Measurements from ENCODE around the gene GNRH2. TPM values are rescaled to one million over a fixed set of nuclear protein-coding genes. Genes with fewer than 3 reads are reported as not detected.

The GNRH2 gene
- total and polyA plus RNA-seq, 2 of the 8 experiments (the other 6 are each of a cell fraction or from before 2014, with no cell fraction given), result 0.09 to 0.82 TPM

DNA sequence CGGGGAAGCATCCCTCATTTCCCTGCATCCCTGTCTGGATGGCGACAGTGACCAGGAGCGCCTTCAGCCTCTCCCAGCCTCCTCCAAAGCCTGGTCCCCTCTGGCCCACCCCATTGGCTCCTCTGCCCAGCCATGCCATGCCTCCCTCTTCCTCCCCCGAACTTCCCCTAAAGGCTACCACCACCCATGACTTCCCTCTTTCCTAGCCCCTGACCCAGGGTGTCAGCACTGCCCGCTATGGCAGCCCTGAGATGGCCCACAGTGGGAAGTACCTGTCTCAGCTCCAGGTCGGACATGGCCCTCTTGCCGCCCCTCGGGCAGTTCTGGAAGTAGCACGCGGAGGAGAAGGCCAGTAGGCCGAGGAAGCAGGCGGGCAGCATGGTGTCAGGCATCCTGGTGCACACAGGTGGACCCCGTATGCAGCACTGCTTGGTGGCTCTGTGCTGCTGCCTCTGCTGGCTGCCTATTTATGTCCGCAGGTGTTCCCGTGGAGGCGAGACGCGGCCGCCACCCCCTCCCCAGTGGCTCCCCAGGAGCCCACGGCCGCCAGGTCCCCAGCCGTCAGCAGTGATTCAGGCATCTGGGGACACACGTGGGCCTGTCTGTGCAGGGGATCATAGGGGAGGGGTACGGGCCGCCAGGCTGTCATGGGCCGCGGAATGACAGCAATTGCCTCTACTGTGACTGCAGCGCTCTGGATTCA lies 41.0 kb downstream of the GNRH2 start, which contains the start of gene AVP:
Gene AVP (minus strand): TSS at position 442 of the 703 bp plus-strand sequence. CDS start 50 bp downstream, at position 392.
- H4K5ac ChIP-seq (ENCODE audit: insufficient read length, low read depth, low read length), result no peak within 1 kb of the TSS
- no peak within 1 kb of the TSS for H3K14ac ChIP-seq (ENCODE audit: insufficient read length)
- no peak within 1 kb of the TSS for H2BK20ac ChIP-seq (ENCODE audit: low read length)
- FAIRE-seq, result no peak
- H2BK12ac ChIP-seq (ENCODE audit: low read depth, low read length), result peak within 1 kb of the TSS; percentile 77; the same call in 1 of the 2 replicates
- WGBS, 2 experiments (ENCODE audit: extremely low coverage in 1 of 2, insufficient coverage in 1 of 2, insufficient read length in 1 of 2, insufficient replicate concordance in 2 of 2, low coverage in 1 of 2, low lambda C conversion rate in 2 of 2, missing lambda C conversion rate in 1 of 2), result 88% methylated on average over 17 of the region's 28 CpGs; no CpG with 5 or more reads in 1 of the 2 experiments
- no peak within 1 kb of the TSS for H4K91ac ChIP-seq (replicated peaks; ENCODE audit: insufficient read length, low read length)
- no peak within 1 kb of the TSS for H3K56ac ChIP-seq (replicated peaks; ENCODE audit: insufficient read length, low read depth, low read length)
- H3K27me3 ChIP-seq (replicated peaks in 1 of 4; ENCODE audit: control insufficient read depth in 3 of 4, extremely low read depth in 1 of 4, insufficient read depth in 3 of 4, low read length in 3 of 4), result peaks cover 27 to 43% (median 37%) of the 10 kb centered on the region in 4 experiments
- H3K4me1 ChIP-seq (replicated peaks in 1 of 4; ENCODE audit: control insufficient read depth in 3 of 4, insufficient read depth in 4 of 4, low read length in 3 of 4), result peaks cover 0 to 8% (median 6%) of the 10 kb centered on the region in 4 experiments; a peak in 5 of 7 replicates
- H3K4me2 ChIP-seq (ENCODE audit: insufficient read depth in 1 of 2, low read depth in 2 of 2, low read length in 2 of 2), result peak within 1 kb of the TSS; percentile 62 to 84; a peak in 3 of 4 replicates
- H2BK15ac ChIP-seq (ENCODE audit: low read length), result peak within 1 kb of the TSS; percentile 98; the same call in 1 of the 2 replicates
- H3K23ac ChIP-seq (ENCODE audit: insufficient read length), result no peak within 1 kb of the TSS
- TF ChIP-seq SP4 (IDR thresholded peaks at IDR 0.05; ENCODE audit: low read length) (no peak), GABPA (IDR thresholded peaks at IDR 0.05; ENCODE audit: borderline replicate concordance, insufficient read depth, low read length) (no peak), POLR2A (IDR thresholded peaks at IDR 0.05; ENCODE audit: control extremely low read depth in 1 of 2, low read depth in 2 of 2, low read length in 2 of 2) (no peak), TEAD4 (IDR thresholded peaks at IDR 0.05; ENCODE audit: low read depth, low read length) (no peak), CHD2 (IDR thresholded peaks at IDR 0.05; ENCODE audit: low read length) (no peak), MAX (IDR thresholded peaks at IDR 0.05) (no peak), EZH2 (IDR thresholded peaks at IDR 0.05; ENCODE audit: low read depth, low read length, severe bottlenecking) (no peak), SIX5 (IDR thresholded peaks at IDR 0.05; ENCODE audit: low read depth, low read length) (no peak)
- DNase-seq (ENCODE audit: low read depth in 1 of 2, low spot score in 2 of 2), result no peak
- no peak within 1 kb of the TSS; the same call in 1 of the 2 replicates for H2AFZ ChIP-seq (ENCODE audit: low read length)
- POLR2A ChIA-PET (ENCODE audit: partially characterized antibody), result interaction anchor here (2.7 kb wide), 1 partner anchor 8 kb away, joined by 14 read pairs; no protein-coding TSS in a partner anchor
- H2BK120ac ChIP-seq (replicated peaks; ENCODE audit: low read depth, low read length), result no peak within 1 kb of the TSS
- H4K20me1 ChIP-seq (replicated peaks in 1 of 2; ENCODE audit: control insufficient read depth in 1 of 2, insufficient read depth in 2 of 2, low read length in 2 of 2), result no peaks in the 10 kb centered on the region
- H3K23me2 ChIP-seq (ENCODE audit: low read depth, low read length), result peaks cover 11% of the 10 kb centered on the region; the same call in 1 of the 2 replicates
- peak within 1 kb of the TSS; percentile 59 for H4K8ac ChIP-seq (ENCODE audit: extremely low read depth, insufficient read depth, low read length)
- H3K27ac ChIP-seq (ENCODE audit: low read depth, low read length), result no peak within 1 kb of the TSS
- no peaks in the 10 kb centered on the region for H3K36me3 ChIP-seq (ENCODE audit: control insufficient read depth in 2 of 4, insufficient read depth in 4 of 4, low read length in 3 of 4)
- no peaks in the 10 kb centered on the region for H3K79me2 ChIP-seq (ENCODE audit: control insufficient read depth in 1 of 2, insufficient read depth in 2 of 2, low read length in 2 of 2)
- H3K18ac ChIP-seq (ENCODE audit: extremely low read depth, low read length), result peak within 1 kb of the TSS; percentile 13
- H3K79me1 ChIP-seq (ENCODE audit: low read depth, low read length), result no peaks in the 10 kb centered on the region
- H2AK5ac ChIP-seq (ENCODE audit: low read depth, low read length), result no peak within 1 kb of the TSS
- H3K4me3 ChIP-seq (ENCODE audit: extremely low read depth in 1 of 4, insufficient read depth in 2 of 4, low read depth in 3 of 4, low read length in 4 of 4), result peak within 1 kb of the TSS in 3 of 4 experiments; percentile 27 to 53 (median 38); a peak in 4 of 8 replicates
- H2BK5ac ChIP-seq (ENCODE audit: low read depth, low read length), result no peak within 1 kb of the TSS
- no peaks in the 10 kb centered on the region for H3K9me3 ChIP-seq (ENCODE audit: insufficient read depth in 2 of 2, low read depth in 1 of 2, low read length in 1 of 2)
- H3K9ac ChIP-seq (replicated peaks in 1 of 4; ENCODE audit: extremely low read depth in 1 of 4, low read depth in 3 of 4, low read length in 3 of 4), result no peak within 1 kb of the TSS
- CTCF ChIA-PET (ENCODE audit: partially characterized antibody), result interaction anchor here (1.1 to 1.3 kb wide), 3 partner anchors 13 to 31 kb away, joined by 3 to 4 read pairs (median 3); no protein-coding TSS in a partner anchor
- no peak within 1 kb of the TSS for H3K4ac ChIP-seq (replicated peaks; ENCODE audit: insufficient read length, low read depth, low read length)

All from H1 (cell line).